ENCODE data around the gene PIP5K1B.

The PIP5K1B gene

GRCh38 chr9:69016191-69017096, 311.4 kb downstream of the PIP5K1B start:
- DNase-seq, result no peak
- in situ Hi-C loops (cut with HindIII; ENCODE audit: low pct_ligation_motif_present, low pct_unique_long_range_greater_than_20kb, low sequenced_read_pairs), result no loop called here

GRCh38 chr9:69018737-69019136, 313.7 kb downstream of the PIP5K1B start:
- in situ Hi-C loops (cut with HindIII; ENCODE audit: low pct_ligation_motif_present, low pct_unique_long_range_greater_than_20kb, low sequenced_read_pairs), result no loop called here

GRCh38 chr9:69019808-69020207, 314.8 kb downstream of the PIP5K1B start:
- DNase-seq, result no peak

More at GRCh38 chr9:69018737-69019136, 313.7 kb downstream of the PIP5K1B start:
- no peak for DNase-seq

GRCh38 chr9:69020301-69021145, 315.5 kb downstream of the PIP5K1B start:
- no peak for DNase-seq
- in situ Hi-C loops (cut with HindIII; ENCODE audit: low pct_ligation_motif_present, low pct_unique_long_range_greater_than_20kb, low sequenced_read_pairs), result no loop called here

More at GRCh38 chr9:69019808-69020207, 314.8 kb downstream of the PIP5K1B start:
- in situ Hi-C loops (cut with HindIII; ENCODE audit: low pct_ligation_motif_present, low pct_unique_long_range_greater_than_20kb, low sequenced_read_pairs), result no loop called here

- DNase-seq, result no peak
- in situ Hi-C loops (cut with HindIII; ENCODE audit: low pct_ligation_motif_present, low pct_unique_long_range_greater_than_20kb, low sequenced_read_pairs), result no loop called here
These were observed 318.6 kb downstream of the PIP5K1B start for GRCh38 chr9:69023650-69024049.

- DNase-seq, result peak; percentile 39
- in situ Hi-C loops (cut with HindIII; ENCODE audit: low pct_ligation_motif_present, low pct_unique_long_range_greater_than_20kb, low sequenced_read_pairs), result no loop called here
These were observed 322.5 kb downstream of the PIP5K1B start for GRCh38 chr9:69027355-69028097.

- in situ Hi-C loops (cut with HindIII; ENCODE audit: low pct_ligation_motif_present, low pct_unique_long_range_greater_than_20kb, low sequenced_read_pairs), result no loop called here
These were observed 323.7 kb downstream of the PIP5K1B start for GRCh38 chr9:69028754-69029153.

GRCh38 chr9:69029535-69029934, 324.5 kb downstream of the PIP5K1B start:
- in situ Hi-C loops (cut with HindIII; ENCODE audit: low pct_ligation_motif_present, low pct_unique_long_range_greater_than_20kb, low sequenced_read_pairs), result no loop called here
- no peak for DNase-seq

More at GRCh38 chr9:69028754-69029153, 323.7 kb downstream of the PIP5K1B start:
- no peak for DNase-seq

GRCh38 chr9:69030851-69031645, 326.0 kb downstream of the PIP5K1B start:
- DNase-seq, result no peak
- in situ Hi-C loops (cut with HindIII; ENCODE audit: low pct_ligation_motif_present, low pct_unique_long_range_greater_than_20kb, low sequenced_read_pairs), result no loop called here

- in situ Hi-C loops (cut with HindIII; ENCODE audit: low pct_ligation_motif_present, low pct_unique_long_range_greater_than_20kb, low sequenced_read_pairs), result no loop called here
- DNase-seq, result no peak
These were observed 329.0 kb downstream of the PIP5K1B start for GRCh38 chr9:69034071-69034470.

- in situ Hi-C loops (cut with HindIII; ENCODE audit: low pct_ligation_motif_present, low pct_unique_long_range_greater_than_20kb, low sequenced_read_pairs), result no loop called here
- peak; percentile 65 for DNase-seq
These were observed 330.6 kb downstream of the PIP5K1B start, which contains the start of gene FXN for GRCh38 chr9:69035438-69036308. Gene FXN (plus strand): TSS chr9:69035752. CDS start chr9:69035783, 31 bp downstream.

GRCh38 chr9:69036309-69036708, 331.3 kb downstream of the PIP5K1B start:
- peak; percentile 6 for DNase-seq
- in situ Hi-C loops (cut with HindIII; ENCODE audit: low pct_ligation_motif_present, low pct_unique_long_range_greater_than_20kb, low sequenced_read_pairs), result no loop called here

- in situ Hi-C loops (cut with HindIII; ENCODE audit: low pct_ligation_motif_present, low pct_unique_long_range_greater_than_20kb, low sequenced_read_pairs), result no loop called here
- no peak for DNase-seq
These were observed 331.8 kb downstream of the PIP5K1B start for GRCh38 chr9:69036799-69037198.

- no peak for DNase-seq
- in situ Hi-C loops (cut with HindIII; ENCODE audit: low pct_ligation_motif_present, low pct_unique_long_range_greater_than_20kb, low sequenced_read_pairs), result no loop called here
These were observed 335.6 kb downstream of the PIP5K1B start for GRCh38 chr9:69040646-69041045.

GRCh38 chr9:69044240-69045219, 339.5 kb downstream of the PIP5K1B start:
- in situ Hi-C loops (cut with HindIII; ENCODE audit: low pct_ligation_motif_present, low pct_unique_long_range_greater_than_20kb, low sequenced_read_pairs), result no loop called here
- DNase-seq, result no peak

GRCh38 chr9:69045821-69046220, 340.8 kb downstream of the PIP5K1B start:
- no peak for DNase-seq
- in situ Hi-C loops (cut with HindIII; ENCODE audit: low pct_ligation_motif_present, low pct_unique_long_range_greater_than_20kb, low sequenced_read_pairs), result no loop called here

Data from ACHN (cell line).